Panc1 (cell line): ENCODE measurements around the gene SLC35G1. TPM values are rescaled to one million over a fixed set of nuclear protein-coding genes. Genes with fewer than 3 reads are reported as not detected.

ENCODE experiments used
- ATAC-seq: fragments of 200-7000 bp; cut with Tn5 transposase; 2 replicates; pipeline ENCODE4 v1.9.1; 2020; ENCODE audit warnings: mild to moderate bottlenecking, moderate library complexity
- BruUV-seq: library from RNA; stranded (reverse); fragments of 400-500 nt; replicated peaks from 2 replicates; lab custom pipeline; 2021; lab: Mats Ljungman, UMichigan
- CTCF ChIA-PET: fragments of 300-600 bp; sonication (Branson Sonifier 250); formaldehyde crosslinking; loops from one replicate; lab custom pipeline; 2022; ENCODE audit warnings: antibody characterized with exemption; lab: Charles Lee
- POLR2A ChIA-PET: fragments of 300-600 bp; sonication (Branson Sonifier 250); formaldehyde crosslinking; loops from one replicate; lab custom pipeline; 2022; ENCODE audit warnings: antibody characterized with exemption; lab: Charles Lee
- DNase-seq: peaks from one replicate; pipeline ENCODE4 v3.0.0-alpha.2; 2010; ENCODE audit warnings: low read depth, low spot score
- H3K27ac ChIP-seq: 2 replicates; pipeline ENCODE4 v1.5.1; 2011; ENCODE audit warnings: mild to moderate bottlenecking, low read length, inconsistent platforms
- H3K27me3 ChIP-seq: fragments of 200-500 bp; sonication (Bioruptor generic); 2 replicates; pipeline ENCODE4 v1.6.0; 2014; ENCODE audit warnings: low read length, inconsistent platforms; ENCODE audit not compliant: control insufficient read depth, insufficient read depth
- H3K36me3 ChIP-seq: fragments of 200-500 bp; sonication (Bioruptor generic); 2 replicates; pipeline ENCODE4 v1.5.1; 2014; ENCODE audit warnings: inconsistent platforms, mild to moderate bottlenecking, low read length, moderate library complexity; ENCODE audit not compliant: control insufficient read depth, insufficient read depth
- H3K4me1 ChIP-seq: 2 replicates; pipeline ENCODE4 v1.5.1; 2011; ENCODE audit warnings: inconsistent platforms, mild to moderate bottlenecking, low read length, moderate library complexity; ENCODE audit not compliant: control insufficient read depth, insufficient read depth
- H3K4me3 ChIP-seq, 2 experiments: 2 replicates each; pipeline ENCODE4 v1.5.1; 2011 to 2012; ENCODE audit warnings: low read depth in 2 of 2, low read length in 2 of 2, mild to moderate bottlenecking in 2 of 2, inconsistent platforms in 1 of 2, moderate library complexity in 1 of 2
- H3K9me3 ChIP-seq: fragments of 200-500 bp; sonication (Bioruptor generic); 2 replicates; pipeline ENCODE4 v1.5.1; 2014; ENCODE audit warnings: low read depth, mild to moderate bottlenecking, inconsistent platforms, low read length, moderate library complexity; ENCODE audit not compliant: control insufficient read depth, insufficient read depth
- CTCF ChIP-seq: fragments of 450-650 bp; IDR thresholded peaks from 2 replicates; pipeline ENCODE4 v1.5.1; 2017; ENCODE audit warnings: mild to moderate bottlenecking
- POLR2AphosphoS5 ChIP-seq: IDR thresholded peaks from 2 replicates; pipeline ENCODE4 v1.6.1; 2012; ENCODE audit warnings: mild to moderate bottlenecking, low read depth, low read length, moderate library complexity
- REST ChIP-seq, 2 experiments: IDR thresholded peaks; 2 replicates each; pipeline ENCODE4 v1.6.1; 2011 to 2012; ENCODE audit warnings: low read depth in 2 of 2, control low read depth in 1 of 2, low read length in 1 of 2, mild to moderate bottlenecking in 1 of 2, moderate library complexity in 1 of 2; ENCODE audit not compliant: insufficient read depth in 1 of 2
- SIN3A ChIP-seq: IDR thresholded peaks from 2 replicates; pipeline ENCODE4 v1.6.1; 2012; ENCODE audit warnings: low read depth, mild to moderate bottlenecking, low read length, moderate library complexity, borderline replicate concordance; ENCODE audit not compliant: insufficient read depth
- in situ Hi-C: cut with HindIII; loops from 2 replicates; pipeline ENCODE4 v1.10.0; 2016; ENCODE audit warnings: low sequenced_read_pairs, low pct_unique_long_range_greater_than_20kb
- intact Hi-C: fragments of 100-400 bp; cut with micrococcal nuclease; formaldehyde crosslinking; loops from one replicate; pipeline ENCODE4 v1.10.0; 2022; ENCODE audit not compliant: unreplicated experiment
- total RNA-seq: library from RNA; stranded (reverse); gene quantifications from one replicate; pipeline ENCODE4 v1.2.1, GENCODE V29; 2021; ENCODE audit not compliant: unreplicated experiment

Gene SLC35G1
- total RNA-seq, 1 experiment from 2014 or later: 13.6 TPM

DNA sequence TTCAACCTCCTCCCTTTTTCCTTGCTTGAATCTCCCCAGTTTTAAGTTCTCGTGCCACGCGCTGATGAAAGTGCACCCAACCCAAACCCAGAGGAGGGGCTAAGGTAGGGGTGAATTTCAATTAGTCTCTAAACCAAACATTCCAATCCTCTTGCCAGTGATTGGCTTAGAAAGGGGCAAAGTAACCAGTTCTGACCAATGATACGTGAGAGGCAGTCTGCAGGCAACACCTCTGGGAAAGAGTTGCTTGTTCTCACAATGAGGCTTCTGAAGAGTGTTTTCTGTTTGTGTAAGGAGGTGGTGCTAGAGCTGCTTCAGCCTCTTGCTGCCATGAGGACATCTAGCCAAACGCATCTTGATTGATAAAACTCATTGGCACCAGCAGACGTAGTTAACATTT, 21.8 kb downstream of the SLC35G1 start:
- peaks cover 18% of the 10 kb centered on the region for H3K4me1 ChIP-seq
- no peaks in the 10 kb centered on the region for H3K9me3 ChIP-seq
- H3K36me3 ChIP-seq: no peaks in the 10 kb centered on the region
- ATAC-seq (no peak), DNase-seq (no peak)
- intact Hi-C loops (no loop called here), in situ Hi-C loops (no loop called here)
- no peak overlapping the region for H3K4me3 ChIP-seq
- TF ChIP-seq REST (IDR thresholded peaks at IDR 0.05; ENCODE audit: insufficient read depth in 1 of 2, low read depth in 2 of 2, low read length in 1 of 2) (no peak), POLR2AphosphoS5 (no peak), CTCF (no peak)
- no peaks in the 10 kb centered on the region for H3K27me3 ChIP-seq
- POLR2A ChIA-PET: no interaction called here
- no TSS peak for BruUV-seq
- H3K27ac ChIP-seq: no peak overlapping the region
- CTCF ChIA-PET: interaction anchor here (1.4 to 2.7 kb wide), 2 partner anchors 401 to 405 kb away, joined by 5 to 23 read pairs; no protein-coding TSS in a partner anchor

GRCh38 chr10:93916257-93917063, 22.7 kb downstream of the SLC35G1 start:
- no peaks in the 10 kb centered on the region for H3K27me3 ChIP-seq
- ChIA-PET POLR2A (interaction anchor here (0.6 to 0.8 kb wide), 2 partner anchors 300 to 403 kb away, joined by 3 to 10 read pairs; no protein-coding TSS in a partner anchor), CTCF (interaction anchor here (0.6 to 2.7 kb wide), 20 partner anchors 9 to 409 kb away, joined by 3 to 23 read pairs (median 3); no protein-coding TSS in a partner anchor)
- DNase-seq: no peak
- TF ChIP-seq CTCF (peak; percentile 76), SIN3A (no peak)
- H3K27ac ChIP-seq: no peak overlapping the region
- no peaks in the 10 kb centered on the region for H3K36me3 ChIP-seq
- no peaks in the 10 kb centered on the region for H3K9me3 ChIP-seq
- intact Hi-C loops (loop anchor here (2.0 kb wide), 2 partner anchors 76 to 404 kb away; partner anchors contain the start of gene PLCE1), in situ Hi-C loops (no loop called here)
- peaks cover 18% of the 10 kb centered on the region for H3K4me1 ChIP-seq
- no TSS peak for BruUV-seq
- ATAC-seq: peak; percentile 85
- H3K4me3 ChIP-seq: no peak overlapping the region
